Psoas muscle (tissue), 8 donors: ENCODE measurements around the gene MAP3K2. TPM values are rescaled to one million over a fixed set of nuclear protein-coding genes. Genes with fewer than 3 reads are reported as not detected.

ENCODE experiments used
- ATAC-seq, 4 donors: fragments of 200-7000 bp; cut with Tn5 transposase; one replicate each; pipeline ENCODE4 v1.9.1; 2020; ENCODE audit warnings: moderate library complexity in 3 of 4, mild to moderate bottlenecking in 2 of 4
- DNase-seq, 2 donors: peaks; one replicate each; pipeline ENCODE4 v3.0.0-alpha.2; 2020
- H3K27ac ChIP-seq: fragments of 200-600 bp; one replicate; pipeline ENCODE4 v1.8.0; 2022
- H3K27me3 ChIP-seq, 3 donors: fragments of 200-600 bp in 1 of 3; one replicate each; pipeline versions ENCODE4 v1.6.1 to v1.8.0; 2013 to 2022; ENCODE audit warnings: low read length in 2 of 3, mild to moderate bottlenecking in 2 of 3, moderate library complexity in 1 of 3; ENCODE audit not compliant: insufficient read depth in 3 of 3
- H3K36me3 ChIP-seq, 2 donors: fragments of 200-600 bp in 1 of 2; one replicate each; pipeline versions ENCODE4 v1.6.1 to v1.8.0; 2013 to 2022; ENCODE audit warnings: low read depth in 1 of 2, mild to moderate bottlenecking in 1 of 2, moderate library complexity in 1 of 2; ENCODE audit not compliant: insufficient read depth in 1 of 2
- H3K4me1 ChIP-seq: fragments of 200-600 bp; one replicate; pipeline ENCODE4 v1.8.0; 2022
- H3K4me3 ChIP-seq: fragments of 200-600 bp; one replicate; pipeline ENCODE4 v1.8.0; 2022; ENCODE audit warnings: mild to moderate bottlenecking
- H3K9me3 ChIP-seq: fragments of 200-600 bp; one replicate; pipeline ENCODE4 v1.8.0; 2022
- WGBS, 3 donors: extraction: QIAGEN DNeasy Blood & Tissue Kit; methylation state at CpG; one replicate each; pipeline versions ENCODE4 v1.1.6 to v1.1.7; 2013; 5-methylcytosine and 5-hydroxymethylcytosine counted together
- intact Hi-C, 2 donors: fragments of 100-400 bp; cut with DNase I; formaldehyde crosslinking; loops; one replicate each; pipeline versions ENCODE4 v1.11.0 to v1.14.2; 2022
- polyA plus RNA-seq, 3 donors: library from polyadenylated mRNA; stranded (reverse); fragments of 200-250 nt; gene quantifications; one replicate each; pipeline ENCODE4 v1.2.3, GENCODE V29; 2013
- total RNA-seq, 4 donors: library from RNA; stranded (reverse); fragmentation: NEBNext Ultra II Directional in 2 of 4; extraction: Animal tissue kit (Norgen Biotek cat#: 25700) in 2 of 4; gene quantifications; one replicate each; pipeline versions ENCODE4 v1.2.1 to v1.2.4, GENCODE V29; 2021 to 2023
- TF ChIP-seq, protein P1 (sequence below): fragments of 200-600 bp; IDR thresholded peaks from one replicate; pipeline ENCODE4 v1.8.0; 2022; ENCODE audit warnings: antibody characterized with exemption
- donor health status: healthy with polysubstance abuse.
- donor health status: DM: no; HTN: no; CAD: no; lungs with moderate emphysema.
- donor health status: Bipolar disorder and iron deficiency.
- donor health status: healthy.
- donor health status: DM: yes; HTN: yes; CAD: no.
- donor health status: DM: no; HTN: no; CAD: no.
- donor health status: DM: no; HTN: no; CAD: no.
- donor health status: DM: yes; HTN: yes; CAD: no.

MAP3K2 gene
- total and polyA plus RNA-seq, 7 donors: 4.2 to 37.1 (median 25.9) TPM

- WGBS, 3 donors: 72 to 82% (median 75%) methylated on average over 7 of the region's 7 CpGs
- no peaks in the 10 kb centered on the region for H3K4me1 ChIP-seq
- DNase-seq (no peak), ATAC-seq (no peak)
- no peaks in the 10 kb centered on the region for H3K9me3 ChIP-seq
- intact Hi-C loops: no loop called here
- H3K36me3 ChIP-seq: peaks cover 8 to 100% of the 10 kb centered on the region in 2 donors
- TF ChIP-seq, protein P1, sequence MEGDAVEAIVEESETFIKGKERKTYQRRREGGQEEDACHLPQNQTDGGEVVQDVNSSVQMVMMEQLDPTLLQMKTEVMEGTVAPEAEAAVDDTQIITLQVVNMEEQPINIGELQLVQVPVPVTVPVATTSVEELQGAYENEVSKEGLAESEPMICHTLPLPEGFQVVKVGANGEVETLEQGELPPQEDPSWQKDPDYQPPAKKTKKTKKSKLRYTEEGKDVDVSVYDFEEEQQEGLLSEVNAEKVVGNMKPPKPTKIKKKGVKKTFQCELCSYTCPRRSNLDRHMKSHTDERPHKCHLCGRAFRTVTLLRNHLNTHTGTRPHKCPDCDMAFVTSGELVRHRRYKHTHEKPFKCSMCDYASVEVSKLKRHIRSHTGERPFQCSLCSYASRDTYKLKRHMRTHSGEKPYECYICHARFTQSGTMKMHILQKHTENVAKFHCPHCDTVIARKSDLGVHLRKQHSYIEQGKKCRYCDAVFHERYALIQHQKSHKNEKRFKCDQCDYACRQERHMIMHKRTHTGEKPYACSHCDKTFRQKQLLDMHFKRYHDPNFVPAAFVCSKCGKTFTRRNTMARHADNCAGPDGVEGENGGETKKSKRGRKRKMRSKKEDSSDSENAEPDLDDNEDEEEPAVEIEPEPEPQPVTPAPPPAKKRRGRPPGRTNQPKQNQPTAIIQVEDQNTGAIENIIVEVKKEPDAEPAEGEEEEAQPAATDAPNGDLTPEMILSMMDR: no peak
- no peak overlapping the region for H3K27ac ChIP-seq
- no peaks in the 10 kb centered on the region for H3K27me3 ChIP-seq
- H3K4me3 ChIP-seq: no peak overlapping the region
These were observed 79.1 kb downstream of the MAP3K2 start for GRCh38 chr2:127308586-127309138.

- Histone ChIP-seq H3K27me3 (no peaks in the 10 kb centered on the region), H3K27ac (no peak overlapping the region), H3K36me3 (peaks cover 5 to 80% of the 10 kb centered on the region in 2 donors), H3K4me1 (no peaks in the 10 kb centered on the region), H3K9me3 (no peaks in the 10 kb centered on the region), H3K4me3 (no peak overlapping the region)
- intact Hi-C loops: no loop called here
- TF ChIP-seq, protein P1: no peak
- ATAC-seq (no peak), DNase-seq (no peak)
- WGBS, 3 donors: 79 to 88% (median 81%) methylated on average over 4 of the region's 4 CpGs
These were observed 81.7 kb downstream of the MAP3K2 start for GRCh38 chr2:127305990-127306585.

DNA sequence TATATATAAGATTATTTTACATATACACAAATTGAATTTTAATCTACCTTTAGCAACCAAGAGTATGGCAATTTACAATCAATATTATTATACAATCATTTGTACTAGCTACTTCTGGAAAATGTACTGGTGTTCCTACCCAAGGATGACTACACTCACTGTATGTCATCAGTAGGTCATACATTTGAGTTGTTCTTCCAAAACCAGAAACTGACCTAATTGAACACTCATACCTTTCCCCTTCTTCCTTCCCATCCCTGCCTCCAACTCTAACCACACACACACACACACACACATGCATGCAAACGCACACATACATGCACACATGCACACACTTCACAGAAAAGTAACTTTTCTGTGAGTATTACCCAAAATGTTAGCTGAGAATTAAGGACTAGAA lies 85.6 kb downstream of the MAP3K2 start:
- ATAC-seq: peak in 1 of 4 donors; percentile 26
- Histone ChIP-seq H3K4me3 (no peak overlapping the region), H3K27ac (no peak overlapping the region), H3K36me3 (peaks cover 5 to 50% of the 10 kb centered on the region in 2 donors), H3K4me1 (no peaks in the 10 kb centered on the region), H3K27me3 (no peaks in the 10 kb centered on the region), H3K9me3 (no peaks in the 10 kb centered on the region)
- TF ChIP-seq, protein P1: no peak
- DNase-seq: no peak
- intact Hi-C loops: no loop called here
- 90 to 100% (median 94%) methylated on average over 1 of the region's 1 CpG for WGBS, 3 donors

GRCh38 chr2:127293748-127294562 lies 93.8 kb downstream of the MAP3K2 start, which contains the start of gene ERCC3:
TSS of gene ERCC3 (minus strand) at chr2:127294144. CDS start at chr2:127294081, 63 bp downstream.
- peaks cover 10% of the 10 kb centered on the region for H3K4me1 ChIP-seq
- TF ChIP-seq, protein P1: no peak
- ATAC-seq (peak; percentile 94 to 98 (median 96)), DNase-seq (peak; percentile 87 to 93)
- H3K36me3 ChIP-seq: peaks cover 10 to 40% of the 10 kb centered on the region in 2 donors
- intact Hi-C loops: loop anchor here in 1 of 2 donors (5.0 kb wide), 1 partner anchor 97 kb away; no protein-coding TSS in a partner anchor
- 1% methylated on average over 45 to 55 of the region's 55 CpGs for WGBS, 3 donors
- H3K27me3 ChIP-seq: no peaks in the 10 kb centered on the region
- H3K27ac ChIP-seq: peak within 1 kb of the TSS; percentile 86
- no peaks in the 10 kb centered on the region for H3K9me3 ChIP-seq
- peak within 1 kb of the TSS; percentile 93 for H3K4me3 ChIP-seq
